HG03097 (cell line): ENCODE data around the gene IGSF21.

Source experiments
- ATAC-seq: cut with Tn5 transposase; IDR thresholded peaks from one replicate; pipeline ENCODE4 v1.9.1; 2021; ENCODE audit not compliant: unreplicated experiment, low FRiP score

The IGSF21 gene

GRCh38 chr1:18107369-18108298 lies at the start of gene IGSF21:
TSS of gene IGSF21 (plus strand) at chr1:18107798. CDS start at chr1:18108129, 331 bp downstream.
- no peak for ATAC-seq

- no peak for ATAC-seq
These were observed 49.2 kb upstream of the IGSF21 start for GRCh38 chr1:18058206-18058921.

DNA sequence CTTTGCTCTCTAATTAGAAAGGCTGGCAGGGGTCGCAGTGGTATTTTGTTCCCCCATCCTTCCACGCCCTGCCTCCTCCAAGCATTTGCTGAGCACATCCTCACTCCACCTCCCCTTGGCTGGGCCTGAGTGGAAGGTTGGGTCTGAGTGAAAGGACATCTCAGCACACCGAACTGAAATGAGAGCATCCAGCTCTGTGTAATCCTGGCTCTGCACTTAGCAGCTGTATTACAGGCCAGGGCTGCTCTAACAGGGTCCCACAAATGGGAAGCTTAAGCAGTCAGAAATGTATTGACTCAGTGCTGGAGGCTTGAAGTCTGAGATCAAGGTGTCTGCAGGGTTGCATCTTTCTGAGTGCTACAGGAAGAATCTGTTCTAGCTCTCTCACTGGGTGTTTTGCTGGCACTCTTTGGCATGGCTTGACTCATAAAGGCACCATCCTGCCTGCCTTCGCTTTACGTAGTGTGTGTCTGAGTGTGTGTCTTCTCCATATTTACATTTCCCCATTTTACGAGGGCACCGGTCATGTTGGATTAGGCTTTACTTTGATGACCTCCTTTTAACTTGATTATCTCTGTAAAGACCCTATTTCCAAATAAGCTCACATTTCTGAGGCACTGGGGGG lies 48.5 kb upstream of the IGSF21 start:
- no peak for ATAC-seq

DNA sequence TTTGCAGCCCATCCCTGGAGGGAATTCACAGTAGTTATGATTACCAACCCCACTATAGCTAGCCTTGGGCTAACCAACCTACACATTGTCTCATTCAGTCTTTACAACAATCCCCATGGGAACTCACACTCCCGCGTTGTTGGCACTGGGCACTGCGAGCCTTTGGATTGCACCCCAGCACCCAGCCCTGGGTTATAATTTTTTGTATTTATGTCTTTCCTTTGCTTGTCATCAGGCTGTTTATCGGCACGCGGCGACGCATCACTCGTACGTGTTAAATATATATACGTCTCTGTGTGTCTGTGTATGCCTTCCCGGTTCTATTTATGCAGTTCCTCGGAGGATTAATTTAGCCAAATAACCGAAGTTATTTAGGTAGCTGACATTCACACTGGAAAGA lies 47.2 kb upstream of the IGSF21 start:
- no peak for ATAC-seq

DNA sequence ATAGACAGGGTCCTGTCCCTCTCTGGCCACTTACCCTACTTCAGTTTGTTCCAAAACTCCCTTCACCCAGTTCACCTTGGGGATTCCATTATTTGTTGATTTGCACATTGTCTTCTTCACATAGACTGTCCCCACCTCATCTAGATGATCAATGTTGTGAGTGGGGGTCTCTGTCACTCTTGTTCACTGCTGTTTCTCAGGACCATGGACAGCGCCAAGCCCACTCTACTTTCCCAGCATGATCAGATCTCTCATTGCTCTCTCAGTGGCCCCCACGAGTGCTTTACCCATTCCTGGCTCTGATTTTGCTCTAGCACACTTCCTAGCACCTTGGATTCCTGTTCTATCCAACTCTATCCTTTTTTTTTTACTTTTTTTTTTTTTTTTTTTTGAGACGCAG lies 45.4 kb upstream of the IGSF21 start:
- ATAC-seq: no peak

DNA sequence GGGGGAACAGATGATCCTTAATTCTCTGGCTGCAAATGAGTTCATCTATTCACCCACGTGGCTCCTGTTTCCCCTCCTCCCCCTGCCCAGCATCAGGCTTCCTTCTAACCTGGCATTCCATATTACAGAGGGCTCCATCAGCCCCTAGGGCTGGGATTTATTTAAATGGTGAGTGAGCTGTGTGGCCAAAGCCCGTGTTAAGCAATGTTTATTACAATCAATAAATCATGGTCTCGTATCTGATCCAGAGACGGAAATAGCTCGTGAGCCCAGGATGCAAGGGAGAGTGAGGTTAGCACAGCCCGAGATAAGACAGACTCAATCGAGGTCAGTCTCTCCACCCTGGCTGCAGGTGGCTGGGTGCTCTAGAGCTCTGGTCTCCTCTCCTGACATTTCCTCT lies 43.1 kb upstream of the IGSF21 start:
- no peak for ATAC-seq

GRCh38 chr1:18066576-18066975 lies 41.0 kb upstream of the IGSF21 start:
- ATAC-seq: no peak

- no peak for ATAC-seq
These were observed 37.7 kb upstream of the IGSF21 start for GRCh38 chr1:18069903-18070302.

- ATAC-seq: no peak
These were observed 35.5 kb upstream of the IGSF21 start for GRCh38 chr1:18072066-18072465.

DNA sequence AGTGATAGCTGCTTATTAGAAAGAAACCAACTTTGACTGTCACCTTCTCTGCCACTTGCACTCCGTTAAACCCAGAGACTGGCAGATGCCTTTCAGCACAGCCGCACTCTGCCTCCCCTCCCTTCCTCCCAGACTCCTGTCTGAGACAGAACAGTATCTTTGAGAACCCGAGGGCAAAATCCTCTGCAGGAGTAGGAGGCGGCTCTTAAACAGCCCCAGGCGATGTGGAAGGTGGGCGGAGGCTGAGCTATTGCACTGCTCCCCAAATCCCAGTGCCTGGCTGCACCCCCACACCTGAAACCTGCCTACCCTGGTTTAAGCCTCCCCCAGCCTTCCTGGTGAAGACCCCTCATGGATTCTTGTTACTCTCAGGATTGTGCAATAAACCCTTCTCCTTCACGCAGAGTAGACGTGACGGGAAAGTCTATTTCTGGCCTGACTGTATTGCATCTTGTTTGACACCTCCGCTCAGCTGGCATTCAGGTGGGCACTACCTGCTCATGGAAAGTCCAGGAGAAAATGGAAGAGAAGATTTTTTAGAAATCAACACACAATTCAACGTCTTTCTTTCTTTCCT lies 34.4 kb upstream of the IGSF21 start:
- ATAC-seq: no peak

DNA sequence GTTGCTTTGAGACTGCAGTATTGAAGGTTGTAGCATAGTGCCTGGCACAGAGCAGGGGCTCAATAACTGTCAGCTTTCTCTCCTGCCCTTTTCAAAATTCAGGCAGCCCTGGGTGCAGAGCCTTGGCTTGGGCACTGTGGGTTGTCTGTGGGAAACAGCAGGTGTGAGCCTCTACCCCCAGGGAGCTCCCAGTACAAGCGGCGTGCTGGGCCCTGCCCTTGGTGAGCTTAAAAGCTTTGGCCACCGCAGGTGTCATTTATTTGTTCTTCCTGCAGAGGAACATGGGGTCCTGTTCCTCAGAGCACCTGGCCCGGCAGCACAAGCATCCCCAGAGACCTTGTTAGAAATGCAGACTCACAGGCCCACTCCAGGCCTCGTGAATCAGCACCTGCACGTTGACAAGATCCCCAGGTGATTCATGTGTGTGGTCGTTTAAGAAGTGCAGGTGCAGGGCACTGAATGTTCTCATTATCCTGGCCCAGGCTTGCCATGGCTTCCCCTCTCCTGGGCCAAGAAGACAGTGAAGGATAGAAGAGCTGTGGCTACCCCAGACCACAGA lies 29.9 kb upstream of the IGSF21 start:
- ATAC-seq: no peak

DNA sequence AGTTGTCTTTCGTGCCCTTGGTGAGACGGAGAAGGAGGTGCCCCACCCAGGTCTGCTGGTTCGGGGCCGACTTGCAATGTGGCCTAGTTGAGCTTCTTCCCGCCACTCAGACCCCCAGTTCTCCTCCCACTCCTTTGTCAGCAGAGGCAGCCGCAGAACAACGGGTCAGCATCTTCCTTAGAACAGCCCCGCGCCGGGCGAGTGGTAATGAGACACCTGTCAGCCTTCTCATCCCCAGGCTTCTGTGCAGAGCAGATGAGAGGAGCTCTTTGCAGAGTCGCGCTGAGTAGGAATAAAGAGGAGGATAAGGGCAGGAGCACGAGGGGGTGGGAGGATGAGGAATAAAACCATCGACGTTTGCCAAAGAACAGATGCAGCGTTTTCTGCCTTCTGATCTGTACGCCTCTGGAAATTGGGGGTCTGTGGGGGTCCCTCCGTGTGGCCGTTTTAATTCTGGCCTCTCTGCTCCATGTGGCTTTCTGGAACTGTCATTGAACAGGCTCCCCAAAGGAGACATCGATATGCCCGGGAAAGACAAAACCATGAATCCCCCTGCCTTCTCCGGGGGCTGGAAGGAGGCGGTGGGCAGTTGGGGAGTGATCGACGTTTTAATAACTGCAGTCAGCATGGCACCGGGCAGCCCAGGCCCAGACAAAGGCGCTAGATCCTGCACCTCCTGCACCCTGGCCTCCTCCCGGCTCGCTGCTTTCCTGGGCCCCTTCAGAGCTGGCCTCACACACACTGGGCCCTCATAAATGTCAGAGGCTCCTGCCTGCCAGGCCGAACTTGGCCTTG lies 27.5 kb upstream of the IGSF21 start:
- ATAC-seq: no peak

DNA sequence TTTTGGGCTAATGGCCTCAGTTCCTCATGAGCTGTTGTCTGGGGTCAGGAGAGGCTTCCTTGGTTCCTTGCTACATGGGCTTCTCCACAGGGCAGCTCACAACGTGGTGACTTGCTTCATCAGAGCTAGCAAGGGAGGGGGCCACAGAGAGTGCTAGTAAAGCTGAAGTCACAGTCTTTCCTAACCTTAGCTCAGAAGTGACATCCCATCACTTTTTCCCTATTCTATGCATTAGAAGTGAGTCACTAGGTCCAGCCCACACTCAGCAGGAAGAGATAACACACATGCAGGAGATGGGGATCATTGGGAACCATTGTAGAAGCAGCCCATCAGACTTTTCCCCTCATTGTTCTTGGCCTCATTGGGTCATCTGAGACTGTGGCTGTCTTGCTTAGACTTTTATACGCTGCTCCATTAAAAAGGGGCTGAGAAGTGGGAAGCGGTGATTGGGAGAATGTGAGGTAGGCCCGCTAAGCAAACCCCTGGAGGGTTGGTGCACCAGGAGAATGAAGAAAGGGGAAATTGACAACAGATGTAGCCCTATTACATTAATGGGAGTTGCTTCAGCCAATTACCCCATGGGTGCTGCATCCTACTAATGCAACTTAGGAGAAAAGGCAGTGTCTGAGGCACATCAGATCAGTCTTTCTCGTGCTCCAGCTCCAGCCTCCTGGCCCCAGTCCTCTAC lies 22.1 kb upstream of the IGSF21 start:
- ATAC-seq: no peak

DNA sequence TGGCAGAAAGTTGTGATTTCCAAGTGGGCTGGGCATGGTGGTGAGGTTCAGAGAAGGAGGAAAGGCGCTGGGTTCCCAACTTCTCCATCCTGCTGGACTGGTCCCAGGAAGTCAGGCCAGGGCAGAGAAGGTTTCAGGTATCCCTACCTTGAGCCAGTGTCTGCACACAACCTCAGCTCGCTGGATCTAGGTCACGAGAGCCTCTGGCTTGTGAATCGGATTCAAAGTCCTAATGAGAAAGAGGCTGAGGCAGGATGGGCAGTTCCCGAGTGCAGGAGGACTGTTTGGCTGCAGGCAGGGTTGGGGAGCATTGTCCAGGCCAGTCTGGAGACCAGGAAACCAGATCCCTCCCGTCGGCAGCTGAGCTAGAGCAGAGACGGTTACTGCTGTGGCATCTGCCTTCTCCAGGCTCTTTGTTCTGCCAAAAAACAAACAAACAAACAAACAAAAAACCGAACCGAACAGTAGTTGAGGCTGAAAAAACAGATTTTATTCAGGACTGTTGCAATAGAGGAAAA lies 19.5 kb upstream of the IGSF21 start:
- ATAC-seq: no peak

- no peak for ATAC-seq
These were observed 18.1 kb upstream of the IGSF21 start for GRCh38 chr1:18089488-18089887.

DNA sequence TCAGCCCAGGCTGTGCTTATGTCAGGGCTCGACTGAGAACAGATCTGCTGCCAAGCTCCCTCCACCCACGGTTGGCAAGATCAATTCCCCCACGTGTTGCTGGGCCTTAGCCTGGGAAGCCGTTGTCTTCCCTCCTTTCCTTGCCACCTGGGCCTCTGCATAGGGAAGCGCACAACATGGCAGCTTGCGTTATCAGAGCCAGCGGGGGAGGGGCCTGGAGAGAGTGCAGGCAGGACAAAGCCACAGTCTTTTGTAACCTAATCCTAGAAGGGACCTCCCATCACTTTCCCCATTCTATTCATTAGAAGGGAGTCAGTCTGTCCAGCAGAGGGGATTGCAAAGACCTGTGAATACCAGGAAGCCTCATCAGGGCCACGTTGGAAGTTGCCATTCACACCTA lies 17.0 kb upstream of the IGSF21 start:
- ATAC-seq: no peak

- ATAC-seq: no peak
These were observed 15.7 kb upstream of the IGSF21 start for GRCh38 chr1:18091660-18092446.

GRCh38 chr1:18093193-18093592 lies 14.4 kb upstream of the IGSF21 start:
- no peak for ATAC-seq
